Right lobe of liver (tissue), 4 donors: Measurements from ENCODE around the gene KPTN.

Experiments used
- CTCF ChIP-seq, 4 donors: fragments of 200-600 bp in 3 of 4; fragments of 450-650 bp in 1 of 4; IDR thresholded peaks; one replicate each; pipeline versions ENCODE4 v1.5.1 to v1.8.0; 2016 to 2022; ENCODE audit warnings: antibody characterized with exemption in 4 of 4, mild to moderate bottlenecking in 2 of 4
- POLR2A ChIP-seq: fragments of 450-650 bp; IDR thresholded peaks from one replicate; pipeline ENCODE4 v1.6.1; 2017; ENCODE audit warnings: antibody characterized with exemption, mild to moderate bottlenecking
- donor health status: DM: no; HTN: no; CAD: no.
- donor health status: DM: no; HTN: no; CAD: no.
- donor health status: DM: no; HTN: yes; CAD: no.

DNA sequence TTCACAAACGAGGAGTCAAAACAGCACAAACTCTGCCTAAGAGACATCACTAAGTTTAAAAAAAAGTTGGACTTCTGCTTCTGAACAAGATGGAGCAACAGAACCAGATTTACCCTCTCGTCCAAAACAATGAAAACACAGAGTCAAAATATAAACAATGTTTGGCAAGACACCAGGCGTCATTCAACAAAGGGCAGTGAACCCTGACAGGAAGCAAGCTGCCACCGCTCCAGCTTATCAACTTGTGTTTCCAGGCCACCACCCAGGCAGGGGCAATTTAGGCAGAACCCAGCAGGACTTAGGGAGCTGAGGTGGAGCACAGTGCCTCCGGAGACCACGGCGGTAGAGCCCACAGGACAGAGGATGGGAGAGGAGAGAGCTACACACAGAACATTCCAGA, 39.5 kb upstream of the KPTN start:
- TF ChIP-seq POLR2A (no peak), CTCF (IDR thresholded peaks at IDR 0.05) (no peak)
